ENCODE results near the gene THSD7A.

Gene THSD7A

DNA sequence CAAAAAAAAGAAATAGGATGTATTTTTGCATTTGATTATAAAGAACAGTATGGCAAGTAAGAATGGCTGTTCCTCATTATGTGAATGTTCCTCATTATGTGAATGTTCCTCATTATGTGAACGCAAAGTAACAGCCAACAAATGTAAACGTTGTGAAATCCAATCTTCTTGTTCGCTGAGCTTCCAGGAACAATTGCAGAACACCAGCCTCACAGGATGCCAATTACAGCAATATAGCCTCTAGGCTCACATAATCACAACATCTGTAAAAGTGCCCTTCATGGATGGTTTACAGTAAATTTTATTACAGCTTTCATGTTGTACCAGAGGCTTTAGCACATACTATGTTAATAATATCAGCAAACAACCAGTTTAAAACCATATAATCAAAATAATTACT lies 71.6 kb downstream of the THSD7A start:
- TF ChIP-seq, protein P1, sequence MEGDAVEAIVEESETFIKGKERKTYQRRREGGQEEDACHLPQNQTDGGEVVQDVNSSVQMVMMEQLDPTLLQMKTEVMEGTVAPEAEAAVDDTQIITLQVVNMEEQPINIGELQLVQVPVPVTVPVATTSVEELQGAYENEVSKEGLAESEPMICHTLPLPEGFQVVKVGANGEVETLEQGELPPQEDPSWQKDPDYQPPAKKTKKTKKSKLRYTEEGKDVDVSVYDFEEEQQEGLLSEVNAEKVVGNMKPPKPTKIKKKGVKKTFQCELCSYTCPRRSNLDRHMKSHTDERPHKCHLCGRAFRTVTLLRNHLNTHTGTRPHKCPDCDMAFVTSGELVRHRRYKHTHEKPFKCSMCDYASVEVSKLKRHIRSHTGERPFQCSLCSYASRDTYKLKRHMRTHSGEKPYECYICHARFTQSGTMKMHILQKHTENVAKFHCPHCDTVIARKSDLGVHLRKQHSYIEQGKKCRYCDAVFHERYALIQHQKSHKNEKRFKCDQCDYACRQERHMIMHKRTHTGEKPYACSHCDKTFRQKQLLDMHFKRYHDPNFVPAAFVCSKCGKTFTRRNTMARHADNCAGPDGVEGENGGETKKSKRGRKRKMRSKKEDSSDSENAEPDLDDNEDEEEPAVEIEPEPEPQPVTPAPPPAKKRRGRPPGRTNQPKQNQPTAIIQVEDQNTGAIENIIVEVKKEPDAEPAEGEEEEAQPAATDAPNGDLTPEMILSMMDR (conservative IDR thresholded peaks at IDR 0.05), result no peak
- H3K27ac ChIP-seq, result peak overlapping the region; percentile 13; the same call in 1 of the 2 replicates

DNA sequence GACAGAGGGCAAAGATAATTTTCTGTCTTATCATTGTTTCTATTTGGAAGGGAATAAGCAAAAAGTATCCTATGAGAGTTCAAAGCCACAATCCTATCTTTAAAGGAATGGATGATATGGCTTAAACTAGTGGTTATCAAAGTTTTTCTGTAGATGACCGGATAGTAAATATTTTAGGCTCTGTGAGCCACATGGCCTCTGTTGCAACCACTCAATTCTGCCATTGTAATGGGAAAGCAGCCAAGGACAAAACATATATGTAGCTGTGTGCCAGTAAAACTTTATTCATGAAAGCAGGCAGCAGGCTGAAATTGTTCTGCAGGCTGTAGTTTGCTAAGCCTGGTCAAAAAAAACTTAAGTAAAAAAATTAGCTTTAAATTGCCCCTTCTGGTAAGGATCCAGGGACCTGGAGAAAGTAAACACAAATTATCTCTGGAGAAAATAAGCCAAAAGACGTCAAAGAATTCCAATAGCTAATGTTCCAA lies 73.3 kb downstream of the THSD7A start:
- no peak overlapping the region for H3K27ac ChIP-seq
- TF ChIP-seq, protein P1 (conservative IDR thresholded peaks at IDR 0.05), result no peak

DNA sequence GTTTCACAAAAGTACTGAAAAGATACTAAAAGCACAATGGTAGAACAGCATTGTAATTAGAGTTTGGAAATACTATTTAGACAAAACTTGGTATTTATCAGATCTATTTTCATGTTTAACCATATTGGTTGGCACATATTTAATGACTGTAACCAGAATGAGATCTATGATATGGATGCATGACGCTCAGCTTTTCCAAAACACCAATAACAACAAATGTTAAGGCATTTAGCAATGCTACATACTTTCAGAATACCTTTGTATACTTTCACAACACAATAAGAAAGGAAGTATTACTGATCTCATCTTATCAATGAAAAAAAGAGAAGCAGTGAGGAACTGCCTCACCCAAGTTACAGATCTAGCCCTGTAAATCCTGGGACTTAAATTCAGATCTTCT lies 74.8 kb downstream of the THSD7A start:
- no peak overlapping the region for H3K27ac ChIP-seq
- TF ChIP-seq, protein P1 (conservative IDR thresholded peaks at IDR 0.05), result no peak

DNA sequence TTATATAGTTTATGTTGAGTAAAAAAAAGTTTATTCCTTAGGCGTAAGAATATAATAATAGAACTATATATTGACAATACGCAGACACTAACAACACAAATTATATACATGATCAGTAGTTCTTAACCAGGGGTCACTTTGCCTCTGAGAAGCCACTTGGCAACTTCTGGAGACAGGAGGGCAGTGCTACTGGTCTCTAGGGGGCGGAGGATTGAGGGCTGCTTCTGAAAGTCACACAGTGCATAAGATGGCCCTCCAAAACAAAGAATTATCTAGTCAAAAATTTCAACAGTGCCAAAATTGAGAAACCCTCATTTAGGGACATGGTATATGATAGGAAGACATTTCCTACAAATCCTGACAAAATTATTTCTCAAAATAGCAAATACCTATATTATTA lies 77.1 kb downstream of the THSD7A start:
- TF ChIP-seq, protein P1 (conservative IDR thresholded peaks at IDR 0.05), result no peak

DNA sequence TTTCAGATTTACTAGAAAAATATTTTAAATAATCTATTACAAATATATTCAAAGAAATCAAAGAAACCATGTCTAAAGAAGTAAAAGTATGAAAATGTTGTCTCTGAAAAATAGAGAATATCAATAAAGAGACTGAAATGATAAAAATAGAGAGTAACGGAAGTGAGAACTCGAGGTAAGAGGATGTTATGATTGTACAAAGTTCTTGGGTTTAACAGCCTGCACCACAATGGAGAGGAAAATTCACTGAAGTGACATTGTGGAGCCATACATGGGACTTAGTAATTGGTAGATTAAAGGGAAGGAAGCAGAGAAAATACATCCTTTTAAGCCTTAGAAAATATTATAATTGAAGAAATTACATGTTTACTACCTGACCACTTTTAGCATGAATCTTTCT lies 77.9 kb downstream of the THSD7A start:
- TF ChIP-seq, protein P1 (conservative IDR thresholded peaks at IDR 0.05), result no peak
- H3K27ac ChIP-seq, result no peak overlapping the region

More for the DNA sequence above, 77.1 kb downstream of the THSD7A start:
- H3K27ac ChIP-seq, result no peak overlapping the region

DNA sequence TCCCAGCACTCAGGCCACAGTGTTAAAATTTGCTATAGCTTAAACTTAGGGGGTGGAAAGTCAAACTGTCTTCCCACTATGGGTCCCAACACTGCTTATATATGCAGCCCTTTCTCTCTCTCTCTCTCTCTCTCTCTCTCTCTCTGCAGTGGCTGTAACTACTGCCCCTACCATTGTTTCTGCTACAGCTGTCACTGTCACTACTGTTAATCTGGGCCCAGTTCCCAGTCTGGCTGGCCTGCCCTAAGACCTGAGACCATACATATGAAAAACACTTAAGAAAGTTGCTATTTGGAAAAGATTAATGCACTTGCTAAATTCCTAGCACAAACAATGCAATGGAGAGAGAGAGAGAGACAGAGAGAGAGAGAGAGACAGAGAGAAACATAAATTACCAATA lies 78.6 kb downstream of the THSD7A start:
- TF ChIP-seq, protein P1 (conservative IDR thresholded peaks at IDR 0.05), result no peak
- H3K27ac ChIP-seq, result no peak overlapping the region

DNA sequence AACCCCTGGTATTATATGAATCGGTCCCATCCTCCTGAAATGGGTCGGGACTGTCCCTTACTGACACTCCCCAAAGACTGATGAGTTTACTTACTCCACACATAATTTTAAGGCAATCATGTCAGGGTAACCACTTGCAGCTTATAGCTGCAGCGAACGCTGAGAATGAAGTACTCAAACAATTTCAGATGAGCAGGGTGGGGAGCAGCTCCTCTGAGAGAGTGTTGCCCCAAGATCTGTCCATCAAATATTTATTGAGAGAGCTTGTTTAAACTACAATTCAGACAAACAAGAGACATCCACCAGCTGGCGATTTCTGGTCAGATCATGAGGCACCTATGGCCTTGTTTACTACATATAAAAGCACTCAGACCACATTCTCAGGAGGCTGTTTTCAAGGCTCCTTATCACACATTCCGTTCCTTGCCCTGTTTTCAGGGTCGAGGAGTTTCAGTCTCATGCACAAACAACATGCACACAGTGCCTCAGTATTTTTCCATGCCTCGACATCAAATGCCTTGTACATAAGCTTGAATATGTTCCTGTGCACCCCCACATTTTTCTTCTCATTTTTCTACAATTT lies 80.1 kb downstream of the THSD7A start:
- H3K27ac ChIP-seq, result no peak overlapping the region
- TF ChIP-seq, protein P1 (conservative IDR thresholded peaks at IDR 0.05), result no peak

Data from VCaP (cell line).